ENCODE results near the gene FLT3. TPM values are rescaled to one million over a fixed set of nuclear protein-coding genes. Genes with fewer than 3 reads are reported as not detected.

Gene FLT3
- total and polyA plus RNA-seq, 10 of the 15 experiments (the other 5 are each of a cell fraction or from before 2014, with no cell fraction given) = 0.04 to 0.19 (median 0.11) TPM; not detected in 1

- TF ChIP-seq BMI1 (IDR thresholded peaks at IDR 0.05; ENCODE audit: borderline replicate concordance) (no peak), NFYB (IDR thresholded peaks at IDR 0.05; ENCODE audit: insufficient read depth, low read depth, low read length) (no peak), ZBTB40 (IDR thresholded peaks at IDR 0.05; ENCODE audit: borderline replicate concordance) (no peak), JUNB (IDR thresholded peaks at IDR 0.05) (no peak), SRF (IDR thresholded peaks at IDR 0.05; ENCODE audit: low read depth in 2 of 2, low read length in 2 of 2) (no peak)
Observed at GRCh38 chr13:27976362-27977091, 123.8 kb downstream of the FLT3 start (continued).

GRCh38 chr13:27975564-27976361 is 124.6 kb downstream of the FLT3 start:
- Histone ChIP-seq H3K4me3 (no peak overlapping the region), H2AFZ (ENCODE audit: control insufficient read depth, low read depth, low read length) (no peak overlapping the region), H4K20me1 (ENCODE audit: control insufficient read depth, insufficient read depth) (no peaks in the 10 kb centered on the region), H3K9ac (ENCODE audit: control insufficient read depth, insufficient read depth, low read length) (no peak overlapping the region), H3K36me3 (ENCODE audit: control insufficient read depth in 2 of 2, insufficient read depth in 2 of 2, low read length in 1 of 2) (no peaks in the 10 kb centered on the region), H3K4me1 (ENCODE audit: control insufficient read depth, insufficient read depth, low read length) (no peaks in the 10 kb centered on the region), H3K4me2 (ENCODE audit: control insufficient read depth, insufficient read depth) (no peak overlapping the region), H3K79me2 (ENCODE audit: control insufficient read depth, insufficient read depth, low read length) (no peaks in the 10 kb centered on the region), H3K27ac (ENCODE audit: control insufficient read depth, insufficient read depth) (no peak overlapping the region), H3K27me3 (replicated peaks in 1 of 2; ENCODE audit: control insufficient read depth in 2 of 2, insufficient read depth in 2 of 2, low read length in 1 of 2) (peaks cover 19 to 39% of the 10 kb centered on the region in 2 experiments), H3K9me3 (replicated peaks; ENCODE audit: control insufficient read depth, insufficient read depth, low read length) (no peaks in the 10 kb centered on the region)
- BruUV-seq (replicated peaks) = no TSS peak
- no peak for DNase-seq (ENCODE audit: low read depth, low spot score)
- SMC1A ChIA-PET (ENCODE audit: uncharacterized antibody, unreplicated experiment) = no interaction called here
- WGBS (ENCODE audit: insufficient coverage, insufficient replicate concordance, low lambda C conversion rate, missing lambda C conversion rate) = 29% methylated on average over 51 of the region's 51 CpGs
- ATAC-seq = no peak
- FAIRE-seq = no peak
- in situ Hi-C loops (cut with MboI) (no loop called here), intact Hi-C loops (cut with micrococcal nuclease; ENCODE audit: unreplicated experiment) (no loop called here)
- POLR2A ChIA-PET = interaction anchor here (0.9 kb wide), 1 partner anchor 146 kb away, joined by 4 read pairs; no protein-coding TSS in a partner anchor
- RAD21 ChIA-PET (ENCODE audit: unreplicated experiment) = interaction anchor here (1.3 kb wide), 1 partner anchor 9 kb away, joined by 3 read pairs; no protein-coding TSS in a partner anchor
- CTCF ChIA-PET = interaction anchor here (0.7 to 1.3 kb wide), 4 partner anchors 8 to 149 kb away, joined by 3 to 7 read pairs (median 4); no protein-coding TSS in a partner anchor
- TF ChIP-seq NFYA (IDR thresholded peaks at IDR 0.05; ENCODE audit: borderline replicate concordance, low read depth, low read length) (no peak), NRF1 (conservative IDR thresholded peaks at IDR 0.05; ENCODE audit: low read depth, low read length) (no peak), POU2F2 (IDR thresholded peaks at IDR 0.05; ENCODE audit: borderline replicate concordance, low read depth, low read length) (no peak), PAX8 (IDR thresholded peaks at IDR 0.05) (no peak), BCL3 (IDR thresholded peaks at IDR 0.05; ENCODE audit: borderline replicate concordance, insufficient read depth, low read depth, low read length, poor library complexity, severe bottlenecking) (no peak), RELB (IDR thresholded peaks at IDR 0.05; ENCODE audit: low read depth) (no peak), SIX5 (IDR thresholded peaks at IDR 0.05; ENCODE audit: low read depth, low read length, severe bottlenecking) (no peak), SMAD1 (IDR thresholded peaks at IDR 0.05; ENCODE audit: low read depth, partially characterized antibody) (no peak)
